UCSD-AML1 (cell line): ENCODE results near the gene ACP1.

Experiments used
- DNase-seq: peaks from one replicate; lab custom pipeline; 2025; ENCODE audit not compliant: unreplicated experiment; lab: John Stamatoyannopoulos, UW

ACP1 gene

DNA sequence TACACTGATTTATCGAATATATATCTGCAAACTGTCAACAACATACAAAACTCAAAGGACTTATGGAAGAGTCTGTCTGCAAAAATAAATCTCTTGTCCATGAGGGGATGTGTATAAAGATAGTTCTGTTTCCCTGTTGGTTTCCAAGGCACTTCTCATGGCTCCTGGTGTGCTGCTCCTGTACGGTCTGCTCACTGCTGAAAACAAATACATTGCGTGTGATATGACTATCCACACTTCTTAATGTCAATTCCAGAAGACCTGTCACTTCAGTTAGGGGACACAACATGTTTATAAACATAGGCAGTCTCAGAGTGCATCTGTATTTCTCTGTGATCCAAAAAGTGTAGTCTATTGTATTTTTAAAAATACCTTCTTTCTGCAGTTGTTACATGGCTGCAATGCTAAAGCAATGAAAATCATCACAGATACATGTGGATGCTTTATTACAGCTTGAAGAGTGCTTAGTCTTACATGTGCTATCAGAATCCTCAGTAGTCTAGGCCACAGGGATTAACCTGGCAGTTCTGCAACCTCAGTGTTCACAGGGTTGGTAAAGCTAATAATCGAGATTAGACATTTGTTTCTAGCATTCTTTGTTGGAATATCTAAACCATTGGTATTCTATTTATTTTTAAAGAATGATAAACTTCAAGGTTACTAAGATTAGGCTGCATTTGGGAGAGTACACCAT lies 15.4 kb downstream of the ACP1 start:
- no peak for DNase-seq

- no peak for DNase-seq
Observed at GRCh38 chr2:280650-281110, 15.9 kb downstream of the ACP1 start.

DNA sequence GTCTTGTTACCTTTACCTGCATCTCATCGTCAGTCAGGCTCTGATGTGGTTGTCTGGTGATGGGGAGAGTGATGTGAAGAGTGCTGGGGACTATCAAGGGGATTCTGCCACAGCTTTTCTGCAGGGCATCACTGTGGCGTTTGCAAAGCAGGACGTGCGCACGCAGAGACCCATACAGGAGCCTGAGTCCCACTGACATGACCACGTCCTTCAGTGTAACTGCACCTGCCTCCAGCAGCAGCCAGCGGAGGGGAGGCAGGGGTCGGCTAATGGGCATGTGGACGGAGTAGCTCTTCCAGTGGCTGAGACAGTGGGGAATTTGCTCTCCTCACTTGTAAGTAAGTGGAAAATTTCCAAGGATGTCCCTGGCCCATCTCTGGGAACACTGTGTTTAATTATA lies 16.6 kb downstream of the ACP1 start:
- no peak for DNase-seq

- DNase-seq, result no peak
Observed at GRCh38 chr2:282371-283263, 17.9 kb downstream of the ACP1 start.

DNA sequence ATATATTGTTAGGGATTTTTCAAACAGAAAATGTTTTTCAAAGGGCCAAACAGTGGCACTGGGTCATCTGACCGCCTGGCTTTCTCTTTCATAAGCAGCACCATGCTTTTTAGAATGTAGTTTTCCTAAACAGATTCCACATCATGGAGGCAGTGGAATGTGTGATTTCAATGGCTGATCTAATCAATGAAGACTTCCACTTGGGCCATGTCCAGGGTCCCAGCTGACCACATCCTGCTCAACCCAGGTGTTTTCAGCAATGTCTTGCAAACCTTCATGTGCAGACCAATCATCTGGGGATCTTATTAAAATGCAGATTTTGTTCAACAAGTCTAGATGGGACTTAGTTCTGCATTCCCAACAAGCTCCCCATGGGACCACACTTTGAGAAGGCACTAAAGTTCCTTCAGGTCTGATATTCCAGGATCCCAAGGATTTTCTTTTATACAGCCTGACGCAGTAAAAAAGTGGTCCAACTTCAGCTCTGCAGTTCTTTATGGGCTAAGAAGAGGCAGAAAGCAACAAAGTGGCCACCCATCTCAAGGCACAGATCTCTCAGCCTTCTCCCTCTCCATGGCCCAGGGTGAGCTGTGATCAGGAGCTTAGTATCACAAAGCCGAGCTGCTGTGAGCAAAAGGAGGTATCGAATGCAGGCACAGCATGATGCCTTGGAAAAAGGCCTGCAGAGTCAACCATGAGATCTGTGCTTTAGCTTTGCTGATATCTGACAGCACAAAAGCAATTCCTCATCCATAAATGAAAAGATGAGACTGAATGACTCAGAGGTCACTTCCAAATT lies 19.4 kb downstream of the ACP1 start:
- no peak for DNase-seq

GRCh38 chr2:284896-285492 lies 20.2 kb downstream of the ACP1 start:
- no peak for DNase-seq

DNA sequence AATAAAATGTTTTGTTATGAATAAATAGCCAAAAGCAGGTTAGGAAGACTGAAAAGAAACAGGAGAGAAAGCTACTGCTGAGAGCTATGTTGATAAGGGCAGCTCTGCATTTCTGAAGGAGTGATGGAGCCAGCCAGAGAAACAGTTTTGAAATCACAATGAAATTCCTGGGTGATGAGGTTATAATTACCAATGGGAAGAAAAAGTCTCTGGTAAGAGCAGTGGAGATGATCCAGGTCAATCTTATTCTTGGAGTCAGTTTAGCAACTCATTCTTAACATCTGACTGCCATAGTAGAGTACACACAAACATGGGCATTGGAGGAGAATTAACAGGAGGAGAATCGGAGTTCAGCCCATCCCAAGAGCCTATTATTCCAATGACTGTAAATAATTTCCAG lies 20.8 kb downstream of the ACP1 start:
- no peak for DNase-seq

DNA sequence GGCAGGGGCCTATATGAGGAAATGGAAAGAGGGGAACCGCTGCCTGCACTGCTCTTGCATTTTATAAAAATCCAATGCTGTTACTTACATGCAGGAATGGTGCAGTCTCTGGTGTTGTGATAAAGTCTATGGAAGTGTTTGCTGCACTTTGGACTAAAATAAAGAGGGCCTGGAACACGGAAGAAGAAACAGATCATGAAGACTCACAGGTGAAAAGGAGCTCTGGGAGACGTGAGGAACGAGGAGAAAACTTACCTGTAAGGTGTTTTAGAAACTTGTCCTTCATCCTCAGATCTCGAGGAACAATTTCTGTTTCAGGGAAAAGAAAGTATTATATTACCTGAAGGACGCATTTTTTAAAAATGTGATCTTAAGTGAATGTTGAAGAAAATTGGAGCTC lies 21.3 kb downstream of the ACP1 start:
- no peak for DNase-seq

DNA sequence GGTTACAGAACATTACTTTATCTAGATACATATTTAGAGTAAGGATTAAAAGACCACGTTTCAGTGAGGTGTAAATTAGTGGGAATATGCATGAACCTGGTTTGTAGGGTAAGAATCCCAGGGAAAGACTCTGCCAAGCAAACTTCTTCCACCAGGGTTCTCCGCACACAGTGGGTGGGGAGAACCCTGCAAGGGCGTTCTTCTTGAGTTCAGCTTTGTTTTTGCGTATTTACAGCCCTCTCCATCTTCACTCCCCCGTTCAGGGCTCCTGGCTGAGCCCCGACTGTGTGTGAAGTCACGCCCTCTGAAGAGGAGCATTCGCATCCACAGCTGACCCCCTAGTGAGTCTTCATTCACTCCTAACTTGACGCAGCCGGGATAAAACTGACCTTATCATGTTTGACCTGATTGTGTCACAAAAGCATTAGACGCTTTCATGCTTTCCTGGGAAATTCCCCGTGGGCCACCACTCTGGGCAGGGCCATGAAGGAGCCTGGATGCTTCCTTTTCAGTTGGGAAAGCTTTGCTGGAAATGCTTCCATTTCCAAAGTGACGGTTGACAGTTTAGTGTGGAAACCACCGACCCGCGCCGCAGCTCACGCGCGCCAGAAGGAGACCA lies 22.1 kb downstream of the ACP1 start:
- no peak for DNase-seq

DNA sequence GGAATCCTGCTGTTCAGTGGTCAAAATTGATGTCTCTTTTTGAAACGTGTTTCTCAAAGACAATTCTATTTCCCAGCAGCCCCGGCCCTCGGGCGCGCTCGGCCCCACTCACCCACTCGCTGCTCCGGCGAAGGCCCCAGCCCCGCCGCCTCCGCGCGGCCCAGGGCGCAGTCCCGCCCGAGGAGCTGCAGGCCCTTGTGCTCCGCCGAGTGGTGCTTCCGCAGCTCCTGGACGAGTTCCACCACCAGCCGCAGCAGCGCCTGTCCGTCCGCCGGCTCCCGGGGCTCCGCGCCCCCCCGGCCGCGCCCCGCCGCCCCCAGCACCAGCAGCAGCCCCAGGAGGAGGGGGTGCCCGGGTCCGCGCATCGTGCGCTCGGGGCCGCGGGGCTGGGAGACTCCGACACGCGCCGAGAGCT lies 22.7 kb downstream of the ACP1 start:
- DNase-seq, result no peak

GRCh38 chr2:287911-288757 lies 23.4 kb downstream of the ACP1 start, which contains the start of gene ALKAL2:
Gene ALKAL2, minus strand, starts transcription at chr2:288091. Its CDS starts 256 bp downstream, at chr2:287835.
- no peak for DNase-seq

DNA sequence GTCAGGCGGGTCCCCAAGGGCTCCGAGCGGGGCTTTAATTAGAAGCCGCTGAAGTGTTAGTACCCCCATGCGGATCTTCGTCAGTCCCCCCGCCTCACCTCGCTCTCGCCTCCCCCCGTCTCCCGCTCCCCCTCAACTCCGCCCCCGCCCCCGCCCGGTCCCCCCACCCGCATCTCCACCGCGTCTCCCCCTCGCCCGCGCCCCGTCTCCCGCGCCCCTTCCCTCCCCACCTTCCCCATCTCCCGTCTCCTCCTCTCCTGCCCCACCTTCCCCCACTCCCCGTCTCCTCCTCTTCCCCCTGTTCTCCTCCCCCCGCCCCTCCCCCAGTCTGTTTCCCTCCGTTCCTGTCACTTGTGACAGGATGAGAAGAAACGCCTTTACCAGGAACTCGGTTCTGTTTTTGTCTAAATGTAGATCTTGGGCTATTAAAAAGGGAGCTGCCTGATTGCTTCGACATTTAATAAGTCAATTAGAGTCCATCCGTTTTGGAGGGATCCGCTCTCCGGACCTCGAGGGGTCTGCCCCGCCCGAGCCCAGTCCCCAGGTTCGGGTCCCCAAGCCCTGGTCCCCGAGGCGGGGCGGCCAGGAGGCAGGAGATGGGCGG lies 24.1 kb downstream of the ACP1 start:
- DNase-seq, result no peak

- DNase-seq, result no peak
Observed at GRCh38 chr2:289362-290089, 24.8 kb downstream of the ACP1 start.

GRCh38 chr2:290090-290722 lies 25.5 kb downstream of the ACP1 start:
- DNase-seq, result peak; percentile 52

DNA sequence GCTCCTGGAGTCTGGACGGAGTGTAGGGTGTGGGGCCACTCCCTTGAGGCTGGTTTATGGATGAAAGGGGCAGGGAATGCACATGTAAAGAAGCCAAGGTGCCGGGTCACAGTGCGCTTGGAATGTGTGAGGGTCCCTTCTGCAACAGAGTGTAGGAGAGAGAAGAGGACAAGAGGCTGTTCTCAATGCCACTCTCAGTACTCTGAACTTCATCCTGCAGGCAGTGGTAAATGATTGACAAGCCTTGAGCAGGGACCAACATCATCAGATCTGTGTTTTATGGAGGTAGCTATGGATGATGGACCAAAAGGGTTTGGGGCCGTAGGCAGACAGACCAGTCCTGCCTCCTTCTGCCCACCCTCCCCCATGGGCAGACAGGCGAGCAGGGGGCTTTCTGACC lies 30.3 kb downstream of the ACP1 start:
- no peak for DNase-seq

DNA sequence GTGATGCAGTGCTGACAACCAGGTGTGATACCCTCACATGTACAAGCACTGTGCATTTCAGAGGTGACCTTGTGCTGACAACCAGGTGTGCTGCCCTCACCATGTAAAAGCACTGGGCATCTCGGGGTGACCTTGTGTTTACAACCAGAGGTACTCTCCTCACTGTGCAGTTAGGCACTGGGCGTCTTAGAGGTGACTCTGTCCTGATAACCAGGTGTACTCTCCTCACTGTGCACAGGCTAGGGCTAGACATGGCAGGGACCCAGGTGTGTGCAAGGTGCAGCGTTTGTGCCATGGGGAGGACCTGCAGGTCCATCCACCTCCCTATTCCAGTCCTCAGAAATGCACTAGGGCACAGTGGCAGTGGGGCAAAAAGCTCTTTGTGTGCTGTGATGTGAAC lies 31.6 kb downstream of the ACP1 start:
- no peak for DNase-seq

DNA sequence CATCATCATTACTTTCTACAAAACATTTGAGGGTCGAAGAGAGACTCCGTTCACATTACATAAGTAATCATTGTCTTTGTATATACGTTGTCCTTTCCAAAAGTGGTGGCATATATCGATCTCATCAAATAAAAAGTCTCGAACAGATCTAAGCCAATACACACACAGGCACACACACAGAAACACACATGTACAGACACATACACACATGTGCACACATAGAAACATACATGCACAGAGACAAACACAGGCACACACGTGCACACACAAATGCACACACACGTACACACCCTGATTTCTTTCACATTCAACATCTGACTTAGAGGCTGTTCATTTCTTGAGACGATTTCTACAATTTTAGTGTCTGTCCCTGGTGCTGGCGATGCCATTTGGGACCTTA lies 40.6 kb downstream of the ACP1 start:
- DNase-seq, result no peak
